ENCODE measurements around the gene HSPB1.

DNA sequence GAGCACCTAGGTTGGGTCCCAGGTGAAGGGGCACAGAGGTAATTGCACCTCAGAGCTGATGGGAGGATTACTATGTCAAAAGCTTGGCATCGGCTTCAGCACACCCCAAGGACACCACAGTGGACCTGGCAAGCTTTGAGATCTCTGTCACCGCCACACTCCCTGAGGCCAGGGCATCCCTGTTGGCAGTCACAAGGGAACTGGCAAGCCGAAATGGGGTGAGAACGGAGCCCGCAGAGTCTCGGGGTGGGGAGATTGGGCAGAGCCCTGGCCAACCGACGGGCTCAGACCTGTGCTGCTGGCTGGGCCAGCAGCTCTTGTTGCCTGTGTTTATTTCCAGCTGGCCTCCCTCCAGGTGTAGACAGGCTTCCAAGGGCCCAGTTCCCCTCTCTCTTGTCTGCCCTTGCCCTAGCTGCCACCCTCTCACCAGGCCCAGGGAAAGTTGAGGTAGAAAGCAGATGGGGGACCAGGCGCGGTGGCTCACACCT lies 2.5 kb downstream of the HSPB1 start:
- no peak for TF ChIP-seq ELF4 (IDR thresholded peaks at IDR 0.05)
- no peak for TF ChIP-seq HDGF (IDR thresholded peaks at IDR 0.05; ENCODE audit: borderline replicate concordance)
- no peak for TF ChIP-seq BHLHE40 (IDR thresholded peaks at IDR 0.05; ENCODE audit: borderline replicate concordance)
- TF ChIP-seq TARDBP (IDR thresholded peaks at IDR 0.05): no peak
- TF ChIP-seq NFRKB (IDR thresholded peaks at IDR 0.05): no peak
- TF ChIP-seq CTBP1 (IDR thresholded peaks at IDR 0.05; ENCODE audit: borderline replicate concordance): no peak

All from HEK293T (cell line).